Activated T-cell treated with anti-CD3 and anti-CD28 coated beads, Interleukin-2, amount 50 U/mL, for 72 hours (primary cell): ENCODE measurements around the gene IFT52. TPM values are rescaled to one million over a fixed set of nuclear protein-coding genes. Genes with fewer than 3 reads are reported as not detected.
"Not testable (repeated sequence)": the region's sequence is repeated elsewhere in the genome, so short reads cannot be mapped to it uniquely, and the experiment has no call there.

ENCODE experiments used
- ATAC-seq, 2 donors: fragments of 150-1000 bp; cut with Tn5 transposase; replicated peaks in 1 of 2; 2 replicates each; pipeline ENCODE4 v1.10.0; 2021; ENCODE audit warnings: moderate library complexity in 2 of 2, mild to moderate bottlenecking in 1 of 2
- DNase-seq, 2 donors: peaks; one replicate each; pipeline ENCODE4 v3.0.0; 2021 to 2022; ENCODE audit warnings: mixed read lengths in 1 of 2
- H3K27ac Mint-ChIP-seq: one replicate; pipeline ENCODE4 v1.8.0; 2022; ENCODE audit warnings: mild to moderate bottlenecking, moderate library complexity, mixed read lengths
- H3K27me3 Mint-ChIP-seq: one replicate; pipeline ENCODE4 v1.8.0; 2022; ENCODE audit warnings: low read depth, mixed read lengths
- H3K36me3 Mint-ChIP-seq, 2 donors: one replicate each; pipeline ENCODE4 v1.8.0; 2022; ENCODE audit warnings: mixed read lengths in 2 of 2, mild to moderate bottlenecking in 1 of 2; ENCODE audit not compliant: insufficient read depth in 2 of 2
- H3K4me1 Mint-ChIP-seq: one replicate; pipeline ENCODE4 v1.8.0; 2022; ENCODE audit warnings: low read depth, mixed read lengths
- H3K4me3 Mint-ChIP-seq, 2 donors: one replicate each; pipeline ENCODE4 v1.8.0; 2022; ENCODE audit warnings: mild to moderate bottlenecking in 2 of 2, mixed read lengths in 2 of 2, moderate library complexity in 2 of 2
- H3K9me3 Mint-ChIP-seq, 2 donors: one replicate each; pipeline ENCODE4 v1.8.0; 2022; ENCODE audit warnings: mixed read lengths in 2 of 2
- total RNA-seq, 2 donors: library from RNA; stranded (reverse); gene quantifications; one replicate each; pipeline ENCODE4 v1.2.3, GENCODE V29; 2022

IFT52 gene
- total RNA-seq, 2 donors from 2014 or later = 22.2 to 23.5 TPM

DNA sequence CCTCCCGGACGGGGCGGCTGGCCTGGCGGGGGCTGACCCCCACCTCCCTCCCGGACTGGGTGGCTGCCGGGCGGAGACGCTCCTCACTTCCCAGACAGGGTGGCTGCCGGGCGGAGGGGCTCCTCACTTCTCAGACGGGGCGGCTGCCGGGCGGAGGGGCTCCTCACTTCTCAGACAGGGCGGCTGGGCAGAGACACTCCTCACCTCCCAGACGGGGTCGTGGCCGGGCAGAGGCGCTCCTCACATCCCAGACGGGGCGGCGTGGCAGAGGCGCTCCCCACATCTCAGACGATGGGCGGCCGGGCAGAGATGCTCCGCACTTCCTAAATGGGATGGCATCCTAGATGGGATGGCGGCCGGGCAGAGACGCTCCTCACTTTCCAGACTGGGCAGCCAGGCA is 16.5 kb downstream of the IFT52 start:
- H3K27me3 Mint-ChIP-seq, H3K36me3 Mint-ChIP-seq, H3K27ac Mint-ChIP-seq, H3K4me1 Mint-ChIP-seq, H3K4me3 Mint-ChIP-seq, DNase-seq, H3K9me3 Mint-ChIP-seq, ATAC-seq: not testable (repeated sequence)

DNA sequence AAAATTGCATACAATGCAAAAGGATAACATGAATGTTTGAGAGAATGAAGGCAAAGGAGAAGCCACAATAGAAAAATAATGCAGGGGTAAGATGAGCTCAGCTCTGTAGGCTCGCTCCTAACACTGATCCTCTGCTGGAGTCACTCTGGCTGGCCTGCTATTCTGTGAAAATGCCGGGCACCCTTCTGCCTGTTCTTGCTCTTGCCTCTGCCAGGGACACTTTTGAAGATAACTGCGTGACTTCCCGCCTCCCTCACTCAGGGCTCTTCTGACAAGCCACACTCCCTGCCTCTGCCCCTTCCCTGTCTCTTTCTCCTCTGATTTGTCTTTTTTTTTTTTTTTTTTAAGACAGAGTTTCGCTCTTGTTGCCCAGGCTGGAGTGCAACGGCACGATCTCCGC is 40.9 kb downstream of the IFT52 start:
- no peaks in the 10 kb centered on the region for H3K9me3 Mint-ChIP-seq
- H3K36me3 Mint-ChIP-seq = peaks cover 4 to 6% of the 10 kb centered on the region in 2 donors
- H3K27me3 Mint-ChIP-seq = no peaks in the 10 kb centered on the region
- DNase-seq (no peak), ATAC-seq (no peak)
- no peak overlapping the region for H3K27ac Mint-ChIP-seq
- no peak overlapping the region for H3K4me3 Mint-ChIP-seq
- no peaks in the 10 kb centered on the region for H3K4me1 Mint-ChIP-seq

DNA sequence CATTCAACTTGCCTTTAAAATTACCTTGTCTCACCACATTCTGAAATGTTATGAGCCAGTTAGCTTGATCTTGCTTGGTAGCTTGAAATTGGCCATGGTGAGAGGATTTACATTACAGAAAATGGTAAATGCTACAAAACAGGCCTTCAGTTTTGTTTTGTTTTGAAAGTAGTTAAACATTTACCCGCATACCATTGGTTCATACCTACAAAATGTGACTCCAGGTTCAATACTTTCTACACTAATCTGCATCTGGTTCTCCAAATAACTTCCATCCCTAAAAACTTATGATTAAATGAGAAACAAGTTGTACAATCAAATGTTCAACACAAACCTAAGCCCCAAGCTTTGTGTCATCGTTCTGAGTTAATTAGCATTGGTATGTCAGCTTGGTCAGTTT is 45.7 kb downstream of the IFT52 start:
- no peak overlapping the region for H3K27ac Mint-ChIP-seq
- H3K9me3 Mint-ChIP-seq = no peaks in the 10 kb centered on the region
- no peaks in the 10 kb centered on the region for H3K27me3 Mint-ChIP-seq
- ATAC-seq = no peak
- H3K36me3 Mint-ChIP-seq = peaks cover 3 to 4% of the 10 kb centered on the region in 2 donors
- DNase-seq = no peak
- H3K4me3 Mint-ChIP-seq = no peak overlapping the region
- no peaks in the 10 kb centered on the region for H3K4me1 Mint-ChIP-seq

- DNase-seq (no peak), ATAC-seq (no peak)
- H3K9me3 Mint-ChIP-seq = no peaks in the 10 kb centered on the region
- H3K4me1 Mint-ChIP-seq = no peaks in the 10 kb centered on the region
- H3K4me3 Mint-ChIP-seq = no peak overlapping the region
- peaks cover 1 to 5% of the 10 kb centered on the region in 2 donors for H3K36me3 Mint-ChIP-seq
- H3K27ac Mint-ChIP-seq = no peak overlapping the region
- H3K27me3 Mint-ChIP-seq = no peaks in the 10 kb centered on the region
These were observed 51.8 kb downstream of the IFT52 start for GRCh38 chr20:43642548-43642947.

DNA sequence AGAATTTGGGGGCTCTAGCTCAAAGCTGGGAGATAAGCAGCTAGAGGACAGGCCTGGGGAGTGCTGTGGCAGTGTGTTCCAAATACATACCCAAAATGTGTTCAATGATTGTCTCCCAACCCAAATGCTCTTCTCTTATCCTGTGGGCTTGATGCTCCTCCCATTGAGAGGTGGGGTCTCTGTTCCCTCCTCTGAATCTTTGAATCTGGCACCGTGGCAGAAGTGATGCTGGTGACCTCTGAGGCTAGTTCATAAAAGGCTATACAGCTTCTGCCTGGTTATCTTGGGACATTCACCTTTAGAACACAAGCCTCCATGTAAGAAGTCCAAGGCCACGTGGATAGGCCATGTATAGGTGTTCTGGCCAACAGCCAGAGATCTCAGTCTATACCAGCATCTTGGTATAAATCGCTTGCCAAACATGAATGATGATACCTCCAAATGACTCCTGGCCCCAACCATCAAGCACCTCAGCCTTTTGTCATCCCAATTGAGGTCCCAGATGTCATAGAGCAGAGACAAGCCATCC is 60.3 kb downstream of the IFT52 start:
- H3K9me3 Mint-ChIP-seq = no peaks in the 10 kb centered on the region
- H3K36me3 Mint-ChIP-seq = peaks cover 0 to 3% of the 10 kb centered on the region in 2 donors

GRCh38 chr20:43651650-43652184 is 61.0 kb downstream of the IFT52 start:
- H3K36me3 Mint-ChIP-seq, H3K4me1 Mint-ChIP-seq, ATAC-seq, H3K27me3 Mint-ChIP-seq, H3K27ac Mint-ChIP-seq, H3K9me3 Mint-ChIP-seq, DNase-seq, H3K4me3 Mint-ChIP-seq: not testable (repeated sequence)

More for the DNA sequence above, 60.3 kb downstream of the IFT52 start:
- no peaks in the 10 kb centered on the region for H3K27me3 Mint-ChIP-seq
- peaks cover 2% of the 10 kb centered on the region for H3K4me1 Mint-ChIP-seq
- no peak overlapping the region for H3K27ac Mint-ChIP-seq
- H3K4me3 Mint-ChIP-seq = no peak overlapping the region
- ATAC-seq (no peak), DNase-seq (no peak)

DNA sequence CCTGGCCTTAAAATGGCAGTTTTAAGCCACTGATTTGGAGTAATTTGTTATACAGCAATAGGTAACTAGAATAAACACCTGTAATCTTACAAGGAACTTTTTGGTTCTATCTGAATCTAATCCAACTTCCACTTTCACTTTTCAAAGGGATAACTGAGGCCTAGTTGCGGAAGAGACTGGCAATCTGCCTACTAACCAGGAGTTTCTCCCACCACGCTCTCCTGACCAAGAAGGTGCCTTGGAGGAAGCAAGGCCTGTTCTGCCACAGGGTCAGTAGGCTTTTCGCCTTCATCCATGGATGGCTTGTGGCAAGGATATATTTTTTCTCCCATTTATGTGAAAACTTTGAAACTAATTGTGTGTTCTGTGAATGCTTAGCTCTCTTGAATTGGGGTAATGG is 63.2 kb downstream of the IFT52 start:
- Mint-ChIP-seq H3K36me3 (peaks cover 0 to 2% of the 10 kb centered on the region in 2 donors), H3K27ac (no peak overlapping the region), H3K27me3 (no peaks in the 10 kb centered on the region), H3K4me3 (no peak overlapping the region), H3K4me1 (peaks cover 21% of the 10 kb centered on the region), H3K9me3 (no peaks in the 10 kb centered on the region)
- ATAC-seq = no peak
- DNase-seq = no peak

DNA sequence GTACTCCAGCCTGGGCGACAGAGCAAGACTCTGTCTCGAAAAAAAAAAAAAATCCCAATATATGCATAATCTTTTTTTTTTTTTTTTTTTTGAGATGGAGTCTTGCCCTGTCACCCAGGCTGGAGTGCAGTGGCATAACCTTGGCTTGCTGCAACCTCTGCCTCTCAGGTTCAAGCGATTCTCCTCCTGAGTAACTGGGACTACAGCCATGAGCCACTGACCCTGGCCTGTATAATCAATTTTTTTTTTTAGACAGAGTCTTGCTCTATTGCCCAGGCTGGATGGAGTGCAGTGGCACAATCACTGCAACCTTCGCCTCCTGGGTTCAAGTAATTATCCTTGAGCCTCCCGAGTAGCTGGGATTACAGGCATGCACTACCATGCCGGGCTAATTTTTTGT is 64.4 kb downstream of the IFT52 start:
- H3K4me1 Mint-ChIP-seq = peaks cover 24% of the 10 kb centered on the region
- H3K9me3 Mint-ChIP-seq, DNase-seq, ATAC-seq, H3K27me3 Mint-ChIP-seq, H3K27ac Mint-ChIP-seq, H3K36me3 Mint-ChIP-seq, H3K4me3 Mint-ChIP-seq: not testable (repeated sequence)

GRCh38 chr20:43655937-43656336 is 65.2 kb downstream of the IFT52 start:
- Mint-ChIP-seq H3K27ac (no peak overlapping the region), H3K27me3 (no peaks in the 10 kb centered on the region), H3K4me3 (peak overlapping the region; percentile 54 to 94), H3K9me3 (no peaks in the 10 kb centered on the region), H3K4me1 (peaks cover 28% of the 10 kb centered on the region), H3K36me3 (peaks cover 0 to 2% of the 10 kb centered on the region in 2 donors)
- no peak for DNase-seq
- no peak for ATAC-seq

DNA sequence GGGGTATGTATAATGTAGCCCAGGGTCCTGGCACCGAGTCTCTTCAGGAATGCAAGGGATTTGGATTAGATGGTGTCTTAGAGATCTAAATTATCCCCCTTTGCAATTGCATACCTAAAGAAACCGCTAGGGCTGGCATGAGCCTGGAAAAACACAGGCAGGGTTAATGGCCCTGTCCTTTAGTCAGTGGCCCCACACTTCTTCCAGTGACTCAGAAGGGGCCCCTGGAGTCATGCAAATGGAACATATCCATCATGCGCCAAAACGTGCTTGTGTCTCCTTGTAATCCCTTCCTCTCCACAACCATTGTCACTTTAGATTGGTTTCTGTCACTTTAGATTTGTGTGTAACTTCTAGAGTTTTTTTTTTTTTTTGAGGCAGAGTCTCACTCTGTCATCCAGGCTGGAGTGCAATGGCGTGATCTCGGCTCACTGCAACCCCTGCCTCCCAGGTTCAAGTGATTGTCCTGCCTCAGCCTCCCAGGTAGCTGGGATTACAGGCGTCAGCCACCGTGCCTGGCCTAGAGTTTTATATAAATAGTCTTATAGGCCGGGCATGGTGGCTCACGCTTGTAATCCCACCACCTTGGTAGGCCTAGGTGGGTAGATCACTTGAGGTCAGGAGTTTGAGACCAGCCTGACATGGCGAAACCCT is 67.5 kb downstream of the IFT52 start:
- ATAC-seq (peak; percentile 62 to 77), DNase-seq (peak; percentile 39 to 70)
- Mint-ChIP-seq H3K36me3 (peaks cover 0 to 2% of the 10 kb centered on the region in 2 donors), H3K4me3 (peak overlapping the region; percentile 94), H3K27me3 (no peaks in the 10 kb centered on the region), H3K27ac (peak overlapping the region; percentile 81), H3K9me3 (no peaks in the 10 kb centered on the region), H3K4me1 (peaks cover 28% of the 10 kb centered on the region)

DNA sequence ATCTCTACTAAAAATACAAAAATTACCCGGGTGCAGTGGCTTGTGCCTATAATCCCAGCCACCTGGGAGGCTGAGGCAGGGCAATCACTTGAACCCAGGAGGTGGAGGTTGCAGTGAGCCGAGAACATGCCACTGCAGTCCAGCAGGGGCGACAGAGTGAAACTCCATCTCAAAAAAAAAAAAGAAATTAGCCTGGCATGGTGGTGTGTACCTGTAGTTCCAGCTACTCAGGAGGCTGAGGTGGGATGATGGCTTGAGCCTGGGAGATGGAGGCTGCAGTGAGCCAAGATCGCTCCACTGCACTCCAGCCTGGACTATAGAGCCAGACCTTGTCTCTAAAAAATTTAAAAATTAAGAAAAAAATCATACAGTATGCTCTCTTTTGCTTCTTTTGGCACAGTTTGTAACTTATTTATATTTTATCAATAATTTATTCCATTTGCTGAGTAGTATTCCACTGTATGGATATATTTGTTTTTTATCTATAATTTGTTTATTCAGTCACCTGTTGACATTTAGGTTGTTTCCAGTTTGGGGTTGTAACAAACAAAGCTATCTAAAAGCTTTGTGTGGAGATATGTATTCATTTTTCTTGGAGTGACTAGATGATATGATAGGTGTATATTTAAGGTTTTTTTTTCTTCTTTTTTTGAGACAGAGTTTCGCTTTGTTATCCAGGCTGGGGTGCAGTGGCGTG is 68.1 kb downstream of the IFT52 start:
- ATAC-seq (no peak), DNase-seq (no peak)
- Mint-ChIP-seq H3K27ac (no peak overlapping the region), H3K36me3 (peaks cover 0 to 2% of the 10 kb centered on the region in 2 donors), H3K4me3 (no peak overlapping the region), H3K27me3 (no peaks in the 10 kb centered on the region), H3K9me3 (no peaks in the 10 kb centered on the region), H3K4me1 (peaks cover 28% of the 10 kb centered on the region)

GRCh38 chr20:43662943-43663655 is 72.4 kb downstream of the IFT52 start:
- ATAC-seq = no peak
- DNase-seq = no peak
- Mint-ChIP-seq H3K27ac (no peak overlapping the region), H3K4me1 (peaks cover 20% of the 10 kb centered on the region), H3K4me3 (no peak overlapping the region), H3K9me3 (no peaks in the 10 kb centered on the region), H3K27me3 (peaks cover 10% of the 10 kb centered on the region), H3K36me3 (peaks cover 0 to 1% of the 10 kb centered on the region in 2 donors)
